WTC11 (cell line): Measurements from ENCODE around the gene RAB10.

Experiments used
- CTCF ChIP-seq: fragments of 200-600 bp; IDR thresholded peaks from 2 replicates; pipeline ENCODE4 v1.8.0; 2022; ENCODE audit warnings: antibody characterized with exemption
- MLX ChIP-seq: sonication (generic); formaldehyde crosslinking; IDR thresholded peaks from 2 replicates; pipeline ENCODE4 v1.8.1; 2023; ENCODE audit warnings: mild to moderate bottlenecking, missing genetic modification reagents, moderate library complexity
- NR1H2 ChIP-seq: sonication (generic); formaldehyde crosslinking; IDR thresholded peaks from 2 replicates; pipeline ENCODE4 v1.9.0; 2021; ENCODE audit warnings: mild to moderate bottlenecking, moderate library complexity, missing genetic modification reagents
- NR3C1 ChIP-seq: sonication (generic); formaldehyde crosslinking; conservative IDR thresholded peaks from 2 replicates; pipeline ENCODE4 v1.8.1; 2023; ENCODE audit warnings: low read depth, mild to moderate bottlenecking, missing genetic modification reagents
- SMAD3 ChIP-seq: sonication (generic); formaldehyde crosslinking; IDR thresholded peaks from 2 replicates; pipeline ENCODE4 v1.8.0; 2022; ENCODE audit warnings: missing genetic modification reagents, mild to moderate bottlenecking, borderline replicate concordance
- ZBTB21 ChIP-seq: sonication (generic); formaldehyde crosslinking; IDR thresholded peaks from 2 replicates; pipeline ENCODE4 v1.8.1; 2023; ENCODE audit warnings: mild to moderate bottlenecking, missing genetic modification reagents, borderline replicate concordance
- ZNF219 ChIP-seq: sonication (generic); formaldehyde crosslinking; IDR thresholded peaks from 2 replicates; pipeline ENCODE4 v1.8.0; 2023; ENCODE audit warnings: missing genetic modification reagents, mild to moderate bottlenecking, borderline replicate concordance
- ZSCAN18 ChIP-seq: fragments of 250-450 bp; sonication (Bioruptor Pico); IDR thresholded peaks from 2 replicates; pipeline ENCODE4 v2.1.2; 2022; ENCODE audit warnings: mild to moderate bottlenecking, moderate library complexity
- TF ChIP-seq, protein P1 (sequence below): sonication (generic); formaldehyde crosslinking; IDR thresholded peaks from 2 replicates; pipeline ENCODE4 v1.8.0; 2023; ENCODE audit warnings: missing genetic modification reagents

DNA sequence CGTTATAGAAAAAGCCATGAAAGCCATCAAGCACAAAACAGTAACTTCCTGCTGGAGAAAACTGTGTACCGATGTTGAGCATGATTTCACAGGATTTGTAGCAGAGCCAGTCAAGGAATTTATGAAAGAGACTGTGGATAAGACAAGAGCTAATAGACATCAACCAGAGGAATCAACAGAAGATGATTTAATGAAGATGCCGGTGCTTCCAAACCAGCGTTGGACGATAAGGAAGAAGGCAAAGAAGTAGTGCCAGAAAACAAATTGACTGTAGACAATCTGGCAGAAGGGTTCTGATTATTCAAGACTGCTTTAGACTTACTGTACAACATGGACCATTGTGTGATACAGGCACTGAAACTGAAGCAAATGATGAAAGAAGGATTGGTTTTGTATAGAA lies 89.5 kb downstream of the RAB10 start:
- TF ChIP-seq, protein P1, sequence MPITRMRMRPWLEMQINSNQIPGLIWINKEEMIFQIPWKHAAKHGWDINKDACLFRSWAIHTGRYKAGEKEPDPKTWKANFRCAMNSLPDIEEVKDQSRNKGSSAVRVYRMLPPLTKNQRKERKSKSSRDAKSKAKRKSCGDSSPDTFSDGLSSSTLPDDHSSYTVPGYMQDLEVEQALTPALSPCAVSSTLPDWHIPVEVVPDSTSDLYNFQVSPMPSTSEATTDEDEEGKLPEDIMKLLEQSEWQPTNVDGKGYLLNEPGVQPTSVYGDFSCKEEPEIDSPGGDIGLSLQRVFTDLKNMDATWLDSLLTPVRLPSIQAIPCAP (CRISPR knock-in tag): no peak
- no peak for TF ChIP-seq CTCF
- TF ChIP-seq MLX: no peak
- TF ChIP-seq ZNF219 (CRISPR knock-in tag): no peak
- no peak for TF ChIP-seq NR3C1 (CRISPR knock-in tag)
- no peak for TF ChIP-seq SMAD3
- TF ChIP-seq NR1H2 (CRISPR knock-in tag): no peak
- no peak for TF ChIP-seq ZBTB21 (CRISPR knock-in tag)
- no peak for TF ChIP-seq ZSCAN18 (CRISPR knock-in tag)
